IMR-90 (cell line): Measurements from ENCODE around the gene GZMM. TPM values are rescaled to one million over a fixed set of nuclear protein-coding genes. Genes with fewer than 3 reads are reported as not detected.

Experiments
- ATAC-seq: fragments of 200-7000 bp; cut with Tn5 transposase; 2 replicates; pipeline ENCODE4 v1.9.1; 2020; ENCODE audit warnings: low read depth, mild to moderate bottlenecking, moderate library complexity
- BruUV-seq: library from RNA; stranded (reverse); fragments of 400-500 nt; replicated peaks from 2 replicates; lab custom pipeline; 2021; lab: Mats Ljungman, UMichigan
- CTCF ChIA-PET: fragments of 300-600 bp; formaldehyde crosslinking; extraction: SDS; loops from one replicate; lab custom pipeline; 2021; ENCODE audit warnings: antibody characterized with exemption; lab: Yijun Ruan, JAX
- POLR2A ChIA-PET: fragments of 300-600 bp; sonication (Branson Sonifier 250); formaldehyde crosslinking; loops from one replicate; lab custom pipeline; 2022; ENCODE audit warnings: antibody characterized with exemption; ENCODE audit not compliant: unreplicated experiment; lab: Charles Lee
- DNase-seq: peaks from one replicate; pipeline ENCODE4 v3.0.0; 2013
- H2AFZ ChIP-seq: replicated peaks from 2 replicates; pipeline ENCODE3; 2013; ENCODE audit warnings: low read length, mild to moderate bottlenecking; ENCODE audit not compliant: poor library complexity
- H2AK5ac ChIP-seq: 2 replicates; pipeline ENCODE4 v1.6.1; 2013; ENCODE audit warnings: low read depth, low read length, inconsistent platforms
- H2AK9ac ChIP-seq: replicated peaks from 2 replicates; pipeline ENCODE3; 2013; ENCODE audit warnings: mild to moderate bottlenecking, low read depth, low read length, moderate library complexity; ENCODE audit not compliant: poor library complexity
- H2BK120ac ChIP-seq: 2 replicates; pipeline ENCODE4 v1.6.1; 2013; ENCODE audit warnings: low read depth, low read length, inconsistent platforms
- H2BK15ac ChIP-seq: 3 replicates; pipeline ENCODE4 v1.6.1; 2013; ENCODE audit warnings: low read depth, low read length, inconsistent platforms
- H2BK20ac ChIP-seq: 2 replicates; pipeline ENCODE4 v1.6.1; 2013; ENCODE audit warnings: low read depth, mild to moderate bottlenecking, inconsistent platforms, low read length, moderate library complexity
- H2BK5ac ChIP-seq: 2 replicates; pipeline ENCODE4 v1.6.1; 2013; ENCODE audit warnings: mild to moderate bottlenecking, low read depth, low read length, inconsistent platforms; ENCODE audit not compliant: poor library complexity, severe bottlenecking
- H3K14ac ChIP-seq: replicated peaks from 2 replicates; pipeline ENCODE4 v1.6.1; 2013; ENCODE audit warnings: low read depth, low read length, inconsistent platforms
- H3K18ac ChIP-seq: 2 replicates; pipeline ENCODE4 v1.6.1; 2013; ENCODE audit warnings: low read depth, low read length, control low read depth
- H3K23ac ChIP-seq: 2 replicates; pipeline ENCODE4 v1.6.1; 2013; ENCODE audit warnings: low read depth, low read length, inconsistent platforms
- H3K27ac ChIP-seq: 2 replicates; pipeline ENCODE4 v1.5.1; 2013; ENCODE audit warnings: mild to moderate bottlenecking, control low read depth, low read length; ENCODE audit not compliant: insufficient read depth
- H3K27me3 ChIP-seq: 2 replicates; pipeline ENCODE4 v1.6.1; 2013; ENCODE audit warnings: low read length; ENCODE audit not compliant: control insufficient read depth, insufficient read depth
- H3K36me3 ChIP-seq: 2 replicates; pipeline ENCODE4 v1.6.1; 2013; ENCODE audit warnings: low read length, mixed read lengths; ENCODE audit not compliant: control insufficient read depth, insufficient read depth
- H3K4ac ChIP-seq: 2 replicates; pipeline ENCODE4 v1.6.1; 2013; ENCODE audit warnings: low read depth, low read length, inconsistent platforms
- H3K4me1 ChIP-seq: 2 replicates; pipeline ENCODE4 v1.6.1; 2013; ENCODE audit warnings: low read length, mixed read lengths; ENCODE audit not compliant: control insufficient read depth, insufficient read depth
- H3K4me2 ChIP-seq: 2 replicates; pipeline ENCODE4 v1.6.1; 2013; ENCODE audit warnings: low read depth, mild to moderate bottlenecking, control low read depth, low read length, moderate library complexity
- H3K4me3 ChIP-seq: 2 replicates; pipeline ENCODE4 v1.5.1; 2013; ENCODE audit warnings: low read depth, mild to moderate bottlenecking, control low read depth, low read length, moderate library complexity; ENCODE audit not compliant: insufficient read depth
- H3K56ac ChIP-seq: 2 replicates; pipeline ENCODE4 v1.6.1; 2013; ENCODE audit warnings: low read length, inconsistent platforms; ENCODE audit not compliant: insufficient read depth; ENCODE audit errors: extremely low read depth
- H3K79me1 ChIP-seq, 2 experiments: 2 replicates each; pipeline ENCODE4 v1.6.1; 2013; ENCODE audit warnings: low read length in 2 of 2, inconsistent platforms in 1 of 2, low read depth in 1 of 2
- H3K9ac ChIP-seq: 2 replicates; pipeline ENCODE4 v1.6.1; 2013; ENCODE audit warnings: low read depth, low read length, control low read depth
- H3K9me1 ChIP-seq: 2 replicates; pipeline ENCODE4 v1.6.1; 2013; ENCODE audit warnings: low read length, inconsistent platforms; ENCODE audit not compliant: insufficient read depth
- H3K9me3 ChIP-seq: 2 replicates; pipeline ENCODE4 v1.6.1; 2013; ENCODE audit warnings: low read length; ENCODE audit not compliant: control insufficient read depth, insufficient read depth
- H4K20me1 ChIP-seq: 2 replicates; pipeline ENCODE4 v1.6.1; 2013; ENCODE audit warnings: low read length, inconsistent platforms; ENCODE audit not compliant: insufficient read depth
- H4K5ac ChIP-seq: 2 replicates; pipeline ENCODE4 v1.6.1; 2013; ENCODE audit warnings: mild to moderate bottlenecking, low read depth, low read length, control low read depth
- H4K8ac ChIP-seq, 2 experiments: 2 replicates each; pipeline ENCODE4 v1.6.1; 2013; ENCODE audit warnings: low read depth in 2 of 2, low read length in 2 of 2, control low read depth in 1 of 2, inconsistent platforms in 1 of 2
- H4K91ac ChIP-seq: 2 replicates; pipeline ENCODE4 v1.6.1; 2013; ENCODE audit warnings: low read depth, low read length, inconsistent platforms; ENCODE audit not compliant: insufficient read depth
- BHLHE40 ChIP-seq: fragments of 150-350 bp; IDR thresholded peaks from 2 replicates; pipeline ENCODE4 v1.6.1; 2016; ENCODE audit warnings: mild to moderate bottlenecking, low read depth, low read length
- FOS ChIP-seq: fragments of 150-350 bp; IDR thresholded peaks from 2 replicates; pipeline ENCODE4 v1.6.1; 2016; ENCODE audit warnings: low read depth, low read length
- MAZ ChIP-seq: IDR thresholded peaks from 2 replicates; pipeline ENCODE4 v1.6.1; 2012; ENCODE audit warnings: low read depth, mild to moderate bottlenecking, low read length, improper control_type of control experiment, moderate library complexity, borderline replicate concordance
- NFE2L2 ChIP-seq: fragments of 150-350 bp; IDR thresholded peaks from 2 replicates; pipeline ENCODE4 v1.6.1; 2016; ENCODE audit warnings: low read depth, mild to moderate bottlenecking, low read length
- RAD21 ChIP-seq: IDR thresholded peaks from 2 replicates; pipeline ENCODE4 v1.6.1; 2012; ENCODE audit warnings: low read length, improper control_type of control experiment
- RCOR1 ChIP-seq: IDR thresholded peaks from 2 replicates; pipeline ENCODE4 v1.6.1; 2012; ENCODE audit warnings: mild to moderate bottlenecking, low read length, improper control_type of control experiment; ENCODE audit not compliant: insufficient replicate concordance
- RFX5 ChIP-seq: IDR thresholded peaks from 2 replicates; pipeline ENCODE4 v1.8.0; 2012; ENCODE audit warnings: low read depth, mild to moderate bottlenecking, low read length, moderate library complexity
- WGBS, 2 experiments: methylation state at CpG; one replicate each; pipeline versions ENCODE4 v1.1.5 to v1.1.7; 2013; ENCODE audit warnings: missing lambda C conversion rate in 2 of 2; ENCODE audit not compliant: insufficient read length in 1 of 2; ENCODE audit errors: extremely low coverage in 2 of 2; 5-methylcytosine and 5-hydroxymethylcytosine counted together
- dilution Hi-C: fragments of 300-500 bp; cut with HindIII; formaldehyde crosslinking; loops from one replicate; pipeline ENCODE4 v1.14.3; 2018; ENCODE audit warnings: low sequenced_read_pairs; ENCODE audit not compliant: unreplicated experiment
- in situ Hi-C: fragments of 300-500 bp; cut with MboI; formaldehyde crosslinking; loops from 3 replicates; pipeline ENCODE4 v1.14.3; 2019; ENCODE audit warnings: low sequenced_read_pairs, inconsistent platforms, mixed read lengths
- intact Hi-C: fragments of 100-400 bp; cut with micrococcal nuclease; formaldehyde crosslinking; loops from 2 replicates; pipeline ENCODE4 v1.10.0; 2022
- polyA plus RNA-seq, 3 experiments: library from polyadenylated mRNA; depleted of rRNA; stranded (reverse); fragments of >200 nt; gene quantifications; 2 replicates each; pipeline ENCODE4 v1.2.3, GENCODE V29; 2012; ENCODE audit warnings: low replicate concordance in 1 of 3
- total RNA-seq: library from RNA; depleted of rRNA; stranded (reverse); fragments of >200 nt; gene quantifications from 2 replicates; pipeline ENCODE4 v1.2.3, GENCODE V29; 2012
- TF ChIP-seq, protein P1 (sequence below): conservative IDR thresholded peaks from 2 replicates; pipeline ENCODE4 v1.5.1; 2012; ENCODE audit warnings: mild to moderate bottlenecking, low read depth, low read length, improper control_type of control experiment

GZMM gene
- total and polyA plus RNA-seq, 2 of the 4 experiments (the other 2 are of a cell fraction), result 0.24 TPM; not detected in 1

DNA sequence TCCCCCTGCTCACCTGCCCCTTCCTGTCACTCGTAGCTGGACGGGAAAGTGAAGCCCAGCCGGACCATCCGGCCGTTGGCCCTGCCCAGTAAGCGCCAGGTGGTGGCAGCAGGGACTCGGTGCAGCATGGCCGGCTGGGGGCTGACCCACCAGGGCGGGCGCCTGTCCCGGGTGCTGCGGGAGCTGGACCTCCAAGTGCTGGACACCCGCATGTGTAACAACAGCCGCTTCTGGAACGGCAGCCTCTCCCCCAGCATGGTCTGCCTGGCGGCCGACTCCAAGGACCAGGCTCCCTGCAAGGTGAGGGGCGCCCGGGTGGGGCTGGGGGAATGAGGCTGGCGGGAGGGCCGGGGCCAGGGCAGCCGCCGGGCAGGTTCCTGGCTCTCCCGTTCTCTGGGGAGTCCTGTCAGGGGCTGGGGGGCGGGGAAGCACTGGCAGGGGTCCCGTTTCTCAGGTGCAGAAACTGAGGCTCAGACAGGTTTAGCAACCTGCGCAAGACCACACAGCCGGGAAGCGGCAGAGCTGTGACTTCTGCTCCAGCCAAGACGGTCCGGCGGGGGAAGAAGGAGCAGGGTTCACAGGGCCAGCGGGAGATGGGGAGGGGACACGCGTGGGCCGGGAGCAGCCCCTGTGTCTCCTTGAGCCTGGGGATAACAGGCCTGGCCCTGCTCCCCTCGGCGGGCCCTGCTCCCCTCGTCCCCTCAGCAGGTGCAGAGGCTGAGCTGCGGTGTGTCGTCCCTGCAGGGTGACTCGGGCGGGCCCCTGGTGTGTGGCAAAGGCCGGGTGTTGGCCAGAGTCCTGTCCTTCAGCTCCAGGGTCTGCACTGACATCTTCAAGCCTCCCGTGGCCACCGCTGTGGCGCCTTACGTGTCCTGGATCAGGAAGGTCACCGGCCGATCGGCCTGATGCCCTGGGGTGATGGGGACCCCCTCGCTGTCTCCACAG lies 5.3 kb downstream of the GZMM start:
- H3K18ac ChIP-seq, result no peak overlapping the region
- dilution Hi-C loops, result no loop called here
- peaks cover 2% of the 10 kb centered on the region; the same call in 1 of the 2 replicates for H3K4me1 ChIP-seq
- no peak overlapping the region for H4K8ac ChIP-seq
- intact Hi-C loops, result no loop called here
- no peak overlapping the region for H4K5ac ChIP-seq
- H2AK5ac ChIP-seq, result no peak overlapping the region
- H3K27me3 ChIP-seq, result no peaks in the 10 kb centered on the region
- H2AK9ac ChIP-seq, result no peak overlapping the region
- H3K56ac ChIP-seq, result no peak overlapping the region
- ChIA-PET POLR2A (no interaction called here), CTCF (no interaction called here)
- no peaks in the 10 kb centered on the region for H3K9me3 ChIP-seq
- H3K27ac ChIP-seq, result no peak overlapping the region
- no peaks in the 10 kb centered on the region for H3K79me1 ChIP-seq
- no TSS peak for BruUV-seq
- no peak overlapping the region for H3K14ac ChIP-seq
- 0 out of 2 replicates have a peak, but pooled peaks cover 4% of the 10 kb centered on the region for H3K9me1 ChIP-seq
- no peak overlapping the region for H3K4me2 ChIP-seq
- no peaks in the 10 kb centered on the region for H3K36me3 ChIP-seq
- no peak overlapping the region for H4K91ac ChIP-seq
- peaks cover 4% of the 10 kb centered on the region; the same call in 1 of the 2 replicates for H4K20me1 ChIP-seq
- H2BK20ac ChIP-seq, result no peak overlapping the region
- DNase-seq (no peak), ATAC-seq (no peak)
- H2BK120ac ChIP-seq, result no peak overlapping the region
- no peak overlapping the region for H3K4me3 ChIP-seq
- TF ChIP-seq FOS (no peak), MAZ (no peak), BHLHE40 (no peak), RFX5 (no peak), RCOR1 (no peak), NFE2L2 (no peak), RAD21 (no peak)
- TF ChIP-seq, protein P1, sequence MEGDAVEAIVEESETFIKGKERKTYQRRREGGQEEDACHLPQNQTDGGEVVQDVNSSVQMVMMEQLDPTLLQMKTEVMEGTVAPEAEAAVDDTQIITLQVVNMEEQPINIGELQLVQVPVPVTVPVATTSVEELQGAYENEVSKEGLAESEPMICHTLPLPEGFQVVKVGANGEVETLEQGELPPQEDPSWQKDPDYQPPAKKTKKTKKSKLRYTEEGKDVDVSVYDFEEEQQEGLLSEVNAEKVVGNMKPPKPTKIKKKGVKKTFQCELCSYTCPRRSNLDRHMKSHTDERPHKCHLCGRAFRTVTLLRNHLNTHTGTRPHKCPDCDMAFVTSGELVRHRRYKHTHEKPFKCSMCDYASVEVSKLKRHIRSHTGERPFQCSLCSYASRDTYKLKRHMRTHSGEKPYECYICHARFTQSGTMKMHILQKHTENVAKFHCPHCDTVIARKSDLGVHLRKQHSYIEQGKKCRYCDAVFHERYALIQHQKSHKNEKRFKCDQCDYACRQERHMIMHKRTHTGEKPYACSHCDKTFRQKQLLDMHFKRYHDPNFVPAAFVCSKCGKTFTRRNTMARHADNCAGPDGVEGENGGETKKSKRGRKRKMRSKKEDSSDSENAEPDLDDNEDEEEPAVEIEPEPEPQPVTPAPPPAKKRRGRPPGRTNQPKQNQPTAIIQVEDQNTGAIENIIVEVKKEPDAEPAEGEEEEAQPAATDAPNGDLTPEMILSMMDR, result no peak
- no peak overlapping the region for H3K9ac ChIP-seq
- in situ Hi-C loops, result no loop called here
- no peak overlapping the region for H2AFZ ChIP-seq
- no peak overlapping the region for H3K23ac ChIP-seq
- no peak overlapping the region for H2BK15ac ChIP-seq
- 70% methylated on average over 28 of the region's 52 CpGs; no CpG with 5 or more reads in 1 of the 2 experiments for WGBS, 2 experiments
- no peak overlapping the region for H3K4ac ChIP-seq
- H2BK5ac ChIP-seq, result no peak overlapping the region
